CD4-positive, alpha-beta T cell treated with Interleukin-12 subunit alpha and Interleukin-12 subunit beta, for 1 hour (primary cell): ENCODE results near the gene ATOH7.
"Not testable (repeated sequence)": the region's sequence is repeated elsewhere in the genome, so short reads cannot be mapped to it uniquely, and the experiment has no call there.

Experiments used
- DNase-seq: peaks from one replicate; pipeline ENCODE4 v3.0.0-alpha.2; 2020

The ATOH7 gene

GRCh38 chr10:68231817-68232251, at the start of gene ATOH7:
Gene ATOH7 (minus strand): TSS chr10:68232113. CDS start chr10:68231677, 436 bp downstream.
- DNase-seq = no peak

GRCh38 chr10:68280758-68281157, 48.8 kb upstream of the ATOH7 start:
- DNase-seq = no peak

- not testable (repeated sequence) for DNase-seq
These were observed 47.2 kb upstream of the ATOH7 start for GRCh38 chr10:68278906-68279753.

DNA sequence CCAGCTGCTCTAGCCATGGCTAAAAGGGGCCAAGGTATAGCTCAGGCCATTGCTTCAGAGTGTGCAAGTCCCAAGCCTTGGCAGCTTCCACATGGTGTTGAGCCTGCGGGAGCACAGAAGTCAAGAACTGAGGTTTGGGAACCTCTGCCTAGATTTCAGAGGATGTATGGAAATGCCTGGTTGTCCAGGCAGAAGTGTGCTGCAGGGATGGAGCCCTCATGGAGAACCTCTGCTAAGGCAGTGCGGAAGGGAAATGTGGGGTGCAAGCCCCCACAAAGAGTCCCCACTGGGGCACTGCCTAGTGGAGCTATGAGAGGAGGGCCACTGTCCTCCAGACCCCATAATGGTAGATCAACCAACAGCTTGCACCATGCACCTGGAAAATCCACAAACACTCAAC, 45.9 kb upstream of the ATOH7 start:
- not testable (repeated sequence) for DNase-seq

DNA sequence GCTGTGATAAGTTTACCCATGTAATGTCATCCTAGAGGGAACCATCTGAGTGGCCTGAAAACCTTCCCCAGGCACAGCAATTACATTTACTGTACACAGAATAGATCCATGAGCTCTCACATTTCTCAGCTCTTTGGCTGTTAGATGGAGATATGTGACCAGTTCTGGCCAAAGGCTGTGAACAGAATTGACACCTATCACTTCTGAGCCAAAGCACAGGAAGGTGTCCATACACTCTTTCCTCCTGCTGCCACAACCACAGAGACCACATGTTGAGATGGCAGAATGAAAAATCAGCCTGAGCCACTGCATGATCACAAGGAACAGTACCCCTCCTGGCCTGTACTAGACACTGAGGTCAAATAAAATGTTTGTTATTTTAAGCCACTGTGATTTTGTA, 44.3 kb upstream of the ATOH7 start:
- no peak for DNase-seq

DNA sequence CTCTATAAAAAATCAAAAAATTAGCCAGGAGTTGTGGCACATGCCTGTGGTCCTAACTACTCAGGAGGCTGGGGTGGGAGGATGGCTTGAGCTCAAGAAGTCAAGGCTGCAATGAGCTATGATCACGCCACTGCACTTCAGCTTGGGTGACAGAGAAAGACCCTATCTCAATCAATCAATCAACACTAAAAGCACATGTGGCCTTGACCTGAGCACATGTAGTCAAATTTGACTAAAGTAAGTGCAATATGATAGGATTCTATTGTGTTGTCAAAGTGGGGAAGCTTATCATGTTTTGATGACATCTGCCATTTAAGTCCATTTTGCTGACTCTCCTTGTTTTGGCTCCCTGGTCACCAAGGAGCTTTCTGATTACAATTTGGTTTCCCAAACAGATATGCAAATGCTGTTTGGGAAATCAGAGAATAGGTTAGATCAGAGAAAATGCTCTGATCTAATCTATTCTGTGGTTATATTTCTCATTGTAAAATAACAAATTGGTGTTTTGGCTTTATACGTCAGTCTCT, 43.8 kb upstream of the ATOH7 start:
- no peak for DNase-seq

DNA sequence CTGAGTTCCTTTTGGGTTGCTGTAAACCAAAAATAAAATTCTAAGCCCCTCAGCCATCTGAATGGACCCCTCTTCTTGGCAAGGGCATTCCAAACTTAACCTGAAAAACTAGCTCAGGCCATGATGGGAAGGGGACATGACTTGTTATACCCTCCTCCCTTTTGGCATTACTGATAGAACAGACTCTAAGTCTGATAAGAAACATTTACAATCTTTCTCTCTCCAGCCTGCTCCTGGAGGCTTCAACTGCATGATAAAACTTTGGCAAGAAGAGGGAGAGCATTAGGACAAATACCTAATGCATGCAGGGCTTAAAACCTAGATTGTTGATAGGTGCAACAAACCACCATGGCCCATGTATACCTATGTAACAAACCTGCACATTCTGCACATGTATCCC, 40.9 kb upstream of the ATOH7 start:
- DNase-seq = no peak

GRCh38 chr10:68271196-68271882, 39.4 kb upstream of the ATOH7 start:
- DNase-seq = no peak

GRCh38 chr10:68269562-68270290, 37.8 kb upstream of the ATOH7 start:
- no peak for DNase-seq

GRCh38 chr10:68261132-68261856, 29.4 kb upstream of the ATOH7 start:
- DNase-seq = no peak

DNA sequence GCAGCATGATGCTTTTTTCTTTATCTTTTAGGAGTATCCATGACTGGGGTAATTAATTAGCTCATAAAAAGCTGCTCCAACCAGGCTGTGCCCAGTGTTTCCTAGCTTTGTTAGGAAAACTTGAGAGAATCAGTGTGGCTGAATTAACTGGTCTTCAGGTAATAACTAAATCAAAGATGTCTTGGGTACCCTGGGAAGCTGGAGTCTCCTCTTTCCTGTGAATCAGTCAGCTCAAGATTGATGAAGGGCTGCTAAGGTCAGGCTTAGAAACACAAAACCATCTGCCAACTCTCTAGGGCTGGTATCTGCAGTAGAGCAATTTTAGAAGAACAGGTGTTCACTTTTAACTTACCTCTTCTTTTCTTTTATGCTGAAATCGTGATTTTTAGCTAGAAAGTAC, 21.4 kb upstream of the ATOH7 start:
- no peak for DNase-seq

DNA sequence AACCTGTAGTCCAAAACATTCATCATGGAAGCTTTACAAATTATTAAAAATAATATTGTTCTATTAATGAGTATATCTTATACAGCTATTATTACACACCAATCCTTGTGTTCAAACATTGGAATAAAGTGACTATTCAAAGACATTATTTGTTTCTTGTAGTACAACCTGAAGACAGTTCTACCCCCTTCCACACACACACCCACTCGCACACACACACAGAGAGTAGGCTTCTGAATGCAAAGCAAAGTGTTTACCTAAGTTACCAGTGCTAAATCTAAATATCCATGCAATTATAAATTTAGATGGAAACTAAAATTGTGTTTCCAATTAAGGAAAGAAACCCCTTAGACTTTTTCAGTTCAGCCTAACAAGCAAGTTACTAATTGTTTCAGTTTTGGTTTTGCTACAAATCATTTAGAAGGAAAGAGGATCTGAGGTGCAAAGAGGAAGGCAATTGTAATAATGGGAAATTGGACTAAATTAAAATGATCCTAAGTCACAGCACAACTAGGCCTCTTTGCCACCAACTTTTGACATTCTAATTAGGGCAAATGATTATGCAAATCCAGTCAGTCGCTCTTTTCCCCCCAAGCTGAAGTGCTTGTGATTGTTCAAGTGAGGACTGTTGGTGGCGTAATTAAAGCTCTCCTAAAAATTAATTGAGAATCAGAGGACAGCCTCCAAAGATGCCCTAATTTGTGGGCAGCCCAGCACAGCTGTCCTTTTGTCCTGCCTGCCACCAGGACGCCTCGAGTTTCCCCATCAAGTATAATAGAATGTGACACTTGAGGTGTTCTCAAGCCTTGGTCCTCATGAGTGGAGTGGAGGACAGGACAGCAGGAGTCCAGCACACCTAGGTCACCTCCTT, 19.9 kb upstream of the ATOH7 start:
- no peak for DNase-seq

DNA sequence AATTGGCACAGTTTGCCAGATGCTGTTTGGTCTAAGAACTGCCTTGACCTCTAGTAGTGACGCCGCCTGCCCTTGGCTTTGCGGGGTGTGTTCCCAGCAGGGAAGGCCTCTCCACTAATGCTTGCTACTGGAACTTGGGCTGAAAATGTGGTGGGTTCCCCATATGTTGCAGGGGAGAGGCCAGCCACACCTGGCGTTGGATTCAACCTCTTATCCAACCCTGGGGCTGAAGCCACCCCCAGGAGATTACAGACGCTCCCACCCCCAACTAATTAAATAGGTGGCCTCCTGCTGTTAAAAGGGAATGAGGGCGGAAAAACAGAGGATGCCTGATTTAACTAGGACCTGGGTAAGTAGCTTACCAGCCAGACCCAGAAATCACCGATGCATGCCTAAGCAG, 19.2 kb upstream of the ATOH7 start:
- DNase-seq = no peak

- DNase-seq = no peak
These were observed 17.4 kb upstream of the ATOH7 start for GRCh38 chr10:68249297-68249696.

DNA sequence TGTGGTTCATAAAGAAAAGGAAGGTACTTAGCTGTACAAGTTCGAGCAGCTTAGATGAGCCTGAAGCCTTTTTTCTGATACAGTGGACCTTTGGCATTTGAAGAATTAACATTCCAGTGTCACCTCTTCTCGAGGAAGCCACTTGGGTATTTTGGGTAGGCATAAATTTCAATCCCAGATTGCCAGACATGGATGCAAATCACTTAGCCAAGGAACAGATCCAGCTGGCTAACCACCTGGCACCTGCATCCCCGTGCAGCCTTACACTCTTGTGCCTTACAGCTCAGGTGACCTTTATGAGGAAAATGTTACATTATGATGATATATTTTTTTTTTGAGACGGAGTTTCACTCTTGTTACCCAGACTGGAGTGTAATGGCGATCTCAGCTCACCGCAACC, 16.0 kb upstream of the ATOH7 start:
- DNase-seq = no peak

- DNase-seq = not testable (repeated sequence)
These were observed 14.5 kb upstream of the ATOH7 start for GRCh38 chr10:68246397-68246796.

GRCh38 chr10:68242051-68242450, 10.1 kb upstream of the ATOH7 start:
- DNase-seq = no peak

GRCh38 chr10:68239596-68240150, 7.8 kb upstream of the ATOH7 start:
- no peak for DNase-seq

DNA sequence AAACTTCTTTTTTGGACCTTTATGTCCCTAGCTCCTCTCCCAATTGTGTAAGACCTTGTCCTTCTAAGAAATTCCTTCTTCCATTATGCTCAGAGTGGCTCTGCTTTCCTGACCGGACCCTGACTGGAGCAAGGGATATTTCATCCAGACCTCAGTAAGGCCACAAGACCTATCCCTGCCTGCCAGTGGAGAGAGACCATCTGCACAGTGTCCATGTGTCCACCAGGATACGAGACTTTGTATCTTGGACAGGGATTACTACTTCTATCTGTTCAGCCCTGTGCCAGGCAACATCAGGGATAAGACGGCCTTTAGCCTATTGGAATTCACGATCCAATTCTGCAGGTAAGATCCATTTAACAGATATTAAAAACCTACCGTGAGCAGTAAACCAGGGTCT, 7.2 kb upstream of the ATOH7 start:
- no peak for DNase-seq

GRCh38 chr10:68238371-68238770, 6.5 kb upstream of the ATOH7 start:
- no peak for DNase-seq

- DNase-seq = no peak
These were observed 5.3 kb upstream of the ATOH7 start for GRCh38 chr10:68237173-68237572.
